HCT116 (cell line): ENCODE measurements around the gene ATAD2B. TPM values are rescaled to one million over a fixed set of nuclear protein-coding genes. Genes with fewer than 3 reads are reported as not detected.

Source experiments
- ATAC-seq: fragments of 200-7000 bp; cut with Tn5 transposase; 2 replicates; pipeline ENCODE4 v1.9.1; 2020; ENCODE audit warnings: mild to moderate bottlenecking, moderate library complexity
- Bru-seq: library from RNA; stranded (reverse); fragments of 400-500 nt; gene quantifications from one replicate; lab custom pipeline; 2021; lab: Mats Ljungman, UMichigan
- BruChase-seq, 2 experiments: library from RNA; stranded (reverse); fragments of 400-500 nt; gene quantifications; one replicate each; lab custom pipeline; 2021; lab: Mats Ljungman, UMichigan
- BruUV-seq: library from RNA; stranded (reverse); fragments of 400-500 nt; replicated peaks from 2 replicates; lab custom pipeline; 2021; lab: Mats Ljungman, UMichigan
- CTCF ChIA-PET: fragments of 300-600 bp; sonication (Branson Sonifier 250); formaldehyde crosslinking; loops from one replicate; lab custom pipeline; 2021; ENCODE audit warnings: antibody characterized with exemption; lab: Charles Lee
- POLR2A ChIA-PET: fragments of 300-600, 350-600 bp; sonication (Branson Sonifier 250); formaldehyde crosslinking; loops from one replicate; lab custom pipeline; 2021; ENCODE audit warnings: antibody characterized with exemption; lab: Charles Lee
- RAD21 ChIA-PET, 2 experiments: fragments of 300-600 bp; sonication (Branson Sonifier 250); formaldehyde crosslinking; loops; one replicate each; lab custom pipeline; 2023; ENCODE audit warnings: low total read pairs in 2 of 2; ENCODE audit not compliant: uncharacterized antibody in 2 of 2, unreplicated experiment in 2 of 2, low non-redundant PET in 1 of 2; lab: Charles Lee
- DNase-seq: peaks from one replicate; pipeline ENCODE4 v3.0.0-alpha.2; 2010; ENCODE audit warnings: low read depth, low spot score
- H2AFZ ChIP-seq: fragments of 200-600 bp; shearing (Covaris generic), sonication (generic); 2 replicates; pipeline ENCODE4 v1.6.1; 2017; ENCODE audit warnings: low read depth, mixed run types, mixed read lengths, antibody characterized with exemption, low read length; ENCODE audit not compliant: poor library complexity, severe bottlenecking
- H3K27ac ChIP-seq: 2 replicates; pipeline ENCODE4 v1.5.1; 2012; ENCODE audit warnings: low read depth, low read length
- H3K27me3 ChIP-seq: fragments of 200-600 bp; sonication (generic); 2 replicates; pipeline ENCODE4 v1.6.1; 2016; ENCODE audit warnings: mixed run types, low read length, mixed read lengths; ENCODE audit not compliant: insufficient read depth
- H3K36me3 ChIP-seq, 2 experiments: fragments of 200-500 bp in 1 of 2; fragments of 200-600 bp in 1 of 2; sonication (Bioruptor generic) in 1 of 2; sonication (generic) in 1 of 2; 2 replicates each; pipeline versions ENCODE4 v1.5.1 to v1.6.1; 2014 to 2016; ENCODE audit warnings: low read length in 2 of 2, inconsistent platforms in 1 of 2, mixed read lengths in 1 of 2, mixed run types in 1 of 2; ENCODE audit not compliant: insufficient read depth in 2 of 2, control insufficient read depth in 1 of 2
- H3K4me1 ChIP-seq, 2 experiments: fragments of 200-600 bp in 1 of 2; sonication (generic) in 1 of 2; 2 replicates each; pipeline versions ENCODE4 v1.5.1 to v1.6.1; 2012 to 2017; ENCODE audit warnings: low read length in 2 of 2, inconsistent platforms in 1 of 2, mild to moderate bottlenecking in 1 of 2, mixed read lengths in 1 of 2, mixed run types in 1 of 2, moderate library complexity in 1 of 2; ENCODE audit not compliant: insufficient read depth in 2 of 2, control insufficient read depth in 1 of 2
- H3K4me2 ChIP-seq: fragments of 200-600 bp; sonication (generic); 2 replicates; pipeline ENCODE4 v1.6.1; 2017; ENCODE audit warnings: mixed run types, low read length, mixed read lengths
- H3K4me3 ChIP-seq, 2 experiments: fragments of 200-600 bp in 1 of 2; sonication (generic) in 1 of 2; replicated peaks in 1 of 2; 2 replicates each; pipeline ENCODE4 v1.5.1; 2011 to 2016; ENCODE audit warnings: low read length in 2 of 2, control low read depth in 1 of 2, low read depth in 1 of 2, mild to moderate bottlenecking in 1 of 2, mixed read lengths in 1 of 2, mixed run types in 1 of 2
- H3K79me2 ChIP-seq: fragments of 200-600 bp; sonication (generic); 2 replicates; pipeline ENCODE4 v1.6.1; 2017; ENCODE audit warnings: mild to moderate bottlenecking, mixed run types, low read length, moderate library complexity, mixed read lengths; ENCODE audit not compliant: insufficient read depth
- H3K9ac ChIP-seq: fragments of 200-600 bp; sonication (generic); 2 replicates; pipeline ENCODE4 v1.6.1; 2016; ENCODE audit warnings: low read length, mixed read lengths
- H3K9me2 ChIP-seq: fragments of 200-600 bp; sonication (generic), shearing (Covaris generic); 2 replicates; pipeline ENCODE4 v1.6.1; 2017; ENCODE audit warnings: mixed run types, mild to moderate bottlenecking, moderate library complexity; ENCODE audit not compliant: insufficient read depth
- H3K9me3 ChIP-seq, 2 experiments: fragments of 200-500 bp in 1 of 2; fragments of 200-600 bp in 1 of 2; sonication (Bioruptor generic) in 1 of 2; sonication (generic) in 1 of 2; 2 replicates each; pipeline ENCODE4 v1.6.1; 2014 to 2017; ENCODE audit warnings: low read length in 2 of 2, mixed read lengths in 2 of 2, inconsistent platforms in 1 of 2, low read depth in 1 of 2, mild to moderate bottlenecking in 1 of 2, mixed run types in 1 of 2, moderate library complexity in 1 of 2; ENCODE audit not compliant: control insufficient read depth in 1 of 2, insufficient read depth in 1 of 2
- H4K20me1 ChIP-seq: fragments of 200-600 bp; sonication (generic), shearing (Covaris generic); 2 replicates; pipeline ENCODE4 v1.6.1; 2017; ENCODE audit warnings: mixed run types, mild to moderate bottlenecking, moderate library complexity; ENCODE audit not compliant: insufficient read depth
- ATF3 ChIP-seq: IDR thresholded peaks from 2 replicates; pipeline ENCODE4 v1.6.1; 2012
- CBX3 ChIP-seq: IDR thresholded peaks from 2 replicates; pipeline ENCODE4 v1.6.1; 2012; ENCODE audit warnings: low read depth
- CEBPB ChIP-seq: IDR thresholded peaks from 2 replicates; pipeline ENCODE4 v1.6.1; 2012; ENCODE audit warnings: low read depth
- EGR1 ChIP-seq: IDR thresholded peaks from 2 replicates; pipeline ENCODE4 v1.6.1; 2012; ENCODE audit warnings: low read depth
- ELF1 ChIP-seq: IDR thresholded peaks from 2 replicates; pipeline ENCODE4 v1.6.1; 2012; ENCODE audit warnings: low read depth, borderline replicate concordance
- EZH2 ChIP-seq: fragments of 200-600 bp; sonication (generic); IDR thresholded peaks from 2 replicates; pipeline ENCODE4 v1.6.1; 2017; ENCODE audit warnings: antibody characterized with exemption, mixed run types
- EZH2phosphoT487 ChIP-seq: fragments of 200-600 bp; IDR thresholded peaks from 2 replicates; pipeline ENCODE4 v1.6.1; 2018; ENCODE audit warnings: antibody characterized with exemption, borderline replicate concordance
- FOSL1 ChIP-seq: IDR thresholded peaks from 2 replicates; pipeline ENCODE4 v1.6.1; 2012; ENCODE audit warnings: low read depth
- JUND ChIP-seq: IDR thresholded peaks from 2 replicates; pipeline ENCODE4 v1.6.1; 2012
- MAX ChIP-seq: IDR thresholded peaks from 2 replicates; pipeline ENCODE4 v1.6.1; 2012
- POLR2A ChIP-seq: IDR thresholded peaks from 2 replicates; pipeline ENCODE4 v1.7.0; 2011; ENCODE audit warnings: borderline replicate concordance; ENCODE audit not compliant: insufficient read depth, insufficient read length; ENCODE audit errors: extremely low read depth
- RAD21 ChIP-seq: IDR thresholded peaks from 2 replicates; pipeline ENCODE4 v1.6.1; 2012; ENCODE audit warnings: low read depth, mild to moderate bottlenecking
- REST ChIP-seq: IDR thresholded peaks from 2 replicates; pipeline ENCODE4 v1.6.1; 2012; ENCODE audit warnings: low read depth
- SIN3A ChIP-seq: IDR thresholded peaks from 2 replicates; pipeline ENCODE4 v1.6.1; 2012; ENCODE audit warnings: low read depth
- SRF ChIP-seq: IDR thresholded peaks from 2 replicates; pipeline ENCODE4 v1.6.1; 2012; ENCODE audit warnings: low read depth
- TCF7L2 ChIP-seq: IDR thresholded peaks from 2 replicates; pipeline ENCODE4 v1.7.0; 2011; ENCODE audit warnings: borderline replicate concordance, inconsistent platforms; ENCODE audit not compliant: insufficient read depth, insufficient read length; ENCODE audit errors: extremely low read depth
- ZBTB33 ChIP-seq: IDR thresholded peaks from 2 replicates; pipeline ENCODE4 v1.6.1; 2011; ENCODE audit warnings: mild to moderate bottlenecking, low read length, moderate library complexity; ENCODE audit not compliant: insufficient replicate concordance; ENCODE audit errors: extremely low read depth
- ZFX ChIP-seq: fragments of 450-650 bp; IDR thresholded peaks from 2 replicates; pipeline ENCODE4 v1.6.1; 2017
- ZNF274 ChIP-seq: fragments of 200-500 bp; sonication (Bioruptor generic); IDR thresholded peaks from 2 replicates; pipeline ENCODE4 v1.6.1; 2014; ENCODE audit warnings: mild to moderate bottlenecking, low read depth, low read length, inconsistent platforms
- intact Hi-C: fragments of 100-400 bp; cut with micrococcal nuclease; formaldehyde crosslinking; loops from 2 replicates; pipeline ENCODE4 v1.10.0; 2022
- long read RNA-seq: library from polyadenylated mRNA; unstranded; transcript quantifications from one replicate; pipeline ENCODE4 v2.0.0, GENCODE V29; 2021; ENCODE audit not compliant: unreplicated experiment
- polyA plus RNA-seq: library from polyadenylated mRNA; unstranded; fragments of >200 nt; gene quantifications from 2 replicates; pipeline ENCODE4 v1.2.1, GENCODE V29; 2012; ENCODE audit warnings: missing spikeins
- total RNA-seq: library from RNA; stranded (reverse); gene quantifications from one replicate; pipeline ENCODE4 v1.2.1, GENCODE V29; 2021; ENCODE audit not compliant: unreplicated experiment

ATAD2B gene
- 9.6 TPM for total RNA-seq
- 1.0 and 1.4 TPM in 2 replicates for polyA plus RNA-seq
- Bru-seq, nascent RNA, result percentile 74 among the genes with signal in this experiment
- BruChase-seq, experiment 1, labeled RNA remaining after a 6-hour chase, result percentile 59 among the genes with signal in this experiment
- percentile 68 among the genes with signal in this experiment for BruChase-seq, experiment 2, labeled RNA remaining after a 2-hour chase
- long read RNA-seq, partial matches to known transcripts, result 3 of 10 reads
- long read RNA-seq, other reads (novel, unspliced or antisense), result 7 of 10 reads

GRCh38 chr2:23926750-23927571, at the start of gene ATAD2B:
ATAD2B (minus strand) TSS chr2:23927123; CDS start chr2:23926770, 353 bp downstream.
- H3K27ac ChIP-seq, result peak within 1 kb of the TSS; percentile 86
- H3K9me3 ChIP-seq, result no peaks in the 10 kb centered on the region
- peak; percentile 85 for DNase-seq
- no peaks in the 10 kb centered on the region for H3K36me3 ChIP-seq
- ATAC-seq, result peak; percentile 93
- no peaks in the 10 kb centered on the region for H3K27me3 ChIP-seq
- no TSS peak for BruUV-seq
- peak within 1 kb of the TSS; percentile 79 to 84 for H3K4me3 ChIP-seq
- H3K4me2 ChIP-seq, result peak within 1 kb of the TSS; percentile 84
- H3K9ac ChIP-seq, result peak within 1 kb of the TSS; percentile 94
- no peaks in the 10 kb centered on the region for H3K9me2 ChIP-seq
- intact Hi-C loops, result loop anchor here (1.0 to 5.0 kb wide), 3 partner anchors 95 to 235 kb away; partner anchors contain the start of gene TP53I3
- POLR2A ChIA-PET, result interaction anchor here (0.9 to 1.8 kb wide), 11 partner anchors 9 to 157 kb away, joined by 3 to 26 read pairs (median 5); partner anchors contain the start of genes SF3B6, TP53I3, UBXN2A and WDCP
- peaks cover 5 to 7% of the 10 kb centered on the region in 2 experiments; a peak in 2 of 4 replicates for H3K4me1 ChIP-seq
- H2AFZ ChIP-seq, result no peak within 1 kb of the TSS
- peaks cover 48% of the 10 kb centered on the region for H3K79me2 ChIP-seq
- no peaks in the 10 kb centered on the region for H4K20me1 ChIP-seq
- CTCF ChIA-PET, result interaction anchor here (0.6 to 2.8 kb wide), 23 partner anchors 9 to 552 kb away, joined by 3 to 29 read pairs (median 4); partner anchors contain the start of genes SF3B6, TP53I3 and WDCP
- RAD21 ChIA-PET, result interaction anchor here (0.7 to 1.4 kb wide), 6 partner anchors 13 to 1747 kb away, joined by 3 to 9 read pairs (median 5); partner anchors contain the start of genes TP53I3 (in 2 of the 2) and SF3B6 (in 1 of the 2)
- TF ChIP-seq ZFX (peak; percentile 93), RAD21 (peak; percentile 77), EGR1 (peak; percentile 61), JUND (no peak), EZH2 (no peak), TCF7L2 (peak; percentile 58), CEBPB (no peak), ZNF274 (no peak), SRF (no peak; the same call in 1 of the 2 replicates), ZBTB33 (peak; percentile 54), EZH2phosphoT487 (no peak), SIN3A (peak; percentile 89), MAX (peak; percentile 70), ATF3 (no peak), POLR2A (peak; percentile 76), ELF1 (no peak; the same call in 1 of the 2 replicates), CBX3 (peak; percentile 87), FOSL1 (no peak), REST (no peak)
